Heart left ventricle (tissue), 16 donors: ENCODE results near the gene RPLP2. TPM values are rescaled to one million over a fixed set of nuclear protein-coding genes. Genes with fewer than 3 reads are reported as not detected.

ENCODE experiments used
- ATAC-seq, 4 donors: fragments of 200-7000 bp; cut with Tn5 transposase; one replicate each; pipeline ENCODE4 v1.9.1; 2020 to 2022; ENCODE audit warnings: moderate library complexity in 4 of 4, mild to moderate bottlenecking in 3 of 4, moderate number of reproducible peaks in 1 of 4
- DNase-seq, 5 donors: peaks; one replicate each; pipeline ENCODE4 v3.0.0-alpha.2; 2020
- H3K27ac ChIP-seq, 12 donors: fragments of 200-600 bp; sonication (generic) in 4 of 12; one replicate each; pipeline versions ENCODE4 v1.5.0 to v1.8.0; 2016 to 2022; ENCODE audit warnings: mild to moderate bottlenecking in 2 of 12
- H3K27me3 ChIP-seq, 9 donors: fragments of 200-600 bp; sonication (generic) in 2 of 9; one replicate each; pipeline versions ENCODE4 v1.5.1 to v1.8.0; 2016 to 2022; ENCODE audit warnings: mild to moderate bottlenecking in 3 of 9
- H3K36me3 ChIP-seq, 9 donors: fragments of 200-600 bp; sonication (generic) in 2 of 9; one replicate each; pipeline versions ENCODE4 v1.5.0 to v1.8.0; 2018 to 2022; ENCODE audit warnings: mild to moderate bottlenecking in 2 of 9
- H3K4me1 ChIP-seq, 12 donors: fragments of 200-600 bp; sonication (generic) in 4 of 12; one replicate each; pipeline versions ENCODE4 v1.5.0 to v1.8.0; 2016 to 2022; ENCODE audit warnings: mild to moderate bottlenecking in 3 of 12
- H3K4me3 ChIP-seq, 12 donors: fragments of 200-600 bp; sonication (generic) in 4 of 12; one replicate each; pipeline versions ENCODE4 v1.5.0 to v1.8.0; 2017 to 2022; ENCODE audit warnings: mild to moderate bottlenecking in 9 of 12, moderate library complexity in 4 of 12
- H3K9me3 ChIP-seq, 12 donors: fragments of 200-600 bp; sonication (generic) in 4 of 12; one replicate each; pipeline versions ENCODE4 v1.5.0 to v1.8.0; 2016 to 2022; ENCODE audit warnings: mild to moderate bottlenecking in 1 of 12
- CTCF ChIP-seq, 12 donors: fragments of 200-600 bp; sonication (generic) in 4 of 12; IDR thresholded peaks; one replicate each; pipeline versions ENCODE4 v1.5.0 to v1.8.0; 2018 to 2022; ENCODE audit warnings: antibody characterized with exemption in 12 of 12, mild to moderate bottlenecking in 5 of 12
- POLR2A ChIP-seq, 2 donors: fragments of 450-650 bp; IDR thresholded peaks; one replicate each; pipeline ENCODE4 v1.6.1; 2017; ENCODE audit warnings: antibody characterized with exemption in 2 of 2, mild to moderate bottlenecking in 2 of 2, moderate library complexity in 2 of 2
- WGBS, 4 donors: extraction: QIAGEN DNeasy Blood & Tissue Kit in 2 of 4; methylation state at CpG; one replicate each; pipeline versions ENCODE4 v1.1.5 to v1.1.7; 2013 to 2018; 5-methylcytosine and 5-hydroxymethylcytosine counted together
- intact Hi-C, 10 donors: fragments of 100-400 bp; cut with DNase I; formaldehyde crosslinking; loops; one replicate each; pipeline versions ENCODE4 v1.11.1 to v1.14.2; 2022
- polyA plus RNA-seq, 2 donors: library from polyadenylated mRNA; stranded (reverse); fragments of 200-250 nt; gene quantifications; one replicate each; pipeline ENCODE4 v1.2.3, GENCODE V29; 2013
- total RNA-seq, 9 donors: library from RNA; depleted of rRNA in 2 of 9; stranded (reverse); fragments of >200 nt in 2 of 9; fragmentation: NEBNext Ultra II Directional in 3 of 9; extraction: Animal tissue kit (Norgen Biotek cat#: 25700) in 3 of 9; gene quantifications; one replicate each; pipeline versions ENCODE4 v1.1.0 to v1.2.4, GENCODE V29; 2016 to 2023
- donor health status: ischemic (EF 13 %, LVEDD 7.1; RV severe dilation, severe dysfunction).
- donor health status: healthy with polysubstance abuse.
- donor health status: DM: no; HTN: yes; CAD: no.
- donor health status: DM: no; HTN: no; CAD: no.
- donor health status: ischemic (EF 25% LVEDD 6.9; RV normal size, moderate dysfunction).
- donor health status: ischemic (EF 25% LVEDD 5.7; RV mildly dilated, moderate dysfunction).
- donor health status: healthy.
- donor health status: DM: yes; HTN: yes; CAD: no.
- donor health status: ischemic (EF 35%, LVEDD 5.7; RV mildly dilated, moderate dysfunction).
- donor health status: nonischemic (EF 11% LVEDD 7.7; RV severe dilation, severe dysfunction).
- donor health status: DM: yes; HTN: yes; CAD: no.
- donor health status: PGD.
- donor health status: ischemic (EF 29% LVEDD 5.4; RV normal size, mild dysfunction).
- donor health status: nonischemic (EF 23%, LVEDD 6.1; RV moderate dilation, normal function).

RPLP2 gene
- total and polyA plus RNA-seq, 11 donors = 236 to 1,652 (median 969) TPM

GRCh38 chr11:762421-763072 is 47.2 kb upstream of the RPLP2 start:
- peak in 1 of 12 donors; percentile 12 for TF ChIP-seq CTCF (IDR thresholded peaks at IDR 0.05)
- no peak for TF ChIP-seq POLR2A (IDR thresholded peaks at IDR 0.05)
- Histone ChIP-seq H3K27me3 (no peaks in the 10 kb centered on the region), H3K4me1 (no peaks in the 10 kb centered on the region), H3K27ac (no peak overlapping the region), H3K4me3 (no peak overlapping the region), H3K9me3 (no peaks in the 10 kb centered on the region), H3K36me3 (peaks cover 0 to 95% (median 89%) of the 10 kb centered on the region in 9 donors)
- WGBS, 4 donors = 53 to 67% (median 63%) methylated on average over 7 to 10 of the region's 10 CpGs
- DNase-seq (peak in 1 of 5 donors; percentile 17), ATAC-seq (peak in 2 of 4 donors; percentile 6 to 16)
- intact Hi-C loops = no loop called here

- H3K4me3 ChIP-seq = no peak overlapping the region
- no peak for DNase-seq
- no peak for ATAC-seq
- 78 to 87% (median 79%) methylated on average over 22 to 24 of the region's 24 CpGs for WGBS, 4 donors
- TF ChIP-seq CTCF (IDR thresholded peaks at IDR 0.05) (no peak), POLR2A (IDR thresholded peaks at IDR 0.05) (no peak)
- H3K36me3 ChIP-seq = peaks cover 0 to 90% (median 84%) of the 10 kb centered on the region in 9 donors
- no peaks in the 10 kb centered on the region for H3K27me3 ChIP-seq
- no peaks in the 10 kb centered on the region for H3K4me1 ChIP-seq
- no peak overlapping the region for H3K27ac ChIP-seq
- intact Hi-C loops = no loop called here
- H3K9me3 ChIP-seq = no peaks in the 10 kb centered on the region
Measured at GRCh38 chr11:763073-763463, 46.7 kb upstream of the RPLP2 start.

GRCh38 chr11:763549-764321 is 46.0 kb upstream of the RPLP2 start:
- H3K36me3 ChIP-seq = peaks cover 0 to 93% (median 80%) of the 10 kb centered on the region in 9 donors
- ATAC-seq = peak in 2 of 4 donors; percentile 2 to 3

More at GRCh38 chr11:763549-764321, 46.0 kb upstream of the RPLP2 start:
- Histone ChIP-seq H3K4me1 (no peaks in the 10 kb centered on the region), H3K27me3 (no peaks in the 10 kb centered on the region), H3K27ac (no peak overlapping the region), H3K4me3 (no peak overlapping the region), H3K9me3 (no peaks in the 10 kb centered on the region)
- WGBS, 4 donors = 88 to 91% (median 90%) methylated on average over 12 to 22 of the region's 22 CpGs
- peak in 1 of 5 donors; percentile 17 for DNase-seq
- TF ChIP-seq CTCF (IDR thresholded peaks at IDR 0.05) (no peak), POLR2A (IDR thresholded peaks at IDR 0.05) (no peak)
- intact Hi-C loops = no loop called here
